Naive B cell (primary cell): ENCODE data around the gene KDM1B. TPM values are rescaled to one million over a fixed set of nuclear protein-coding genes. Genes with fewer than 3 reads are reported as not detected.
A peak's percentile ranks its signal among the peaks of the same experiment; 100 is the strongest.

Experiments
- ATAC-seq, 2 donors: fragments of 150-1000 bp; cut with Tn5 transposase; 2 replicates each; pipeline ENCODE4 v1.10.0; 2021; ENCODE audit warnings: low read depth in 2 of 2, mild to moderate bottlenecking in 2 of 2, moderate library complexity in 2 of 2
- DNase-seq: peaks from one replicate; pipeline ENCODE4 v3.0.0; 2022
- H3K27ac Mint-ChIP-seq, 6 donors: one replicate each; pipeline ENCODE4 v1.8.0; 2020 to 2022; ENCODE audit warnings: mild to moderate bottlenecking in 6 of 6, mixed read lengths in 6 of 6, moderate library complexity in 5 of 6, inconsistent platforms in 2 of 6
- H3K27me3 Mint-ChIP-seq, 3 donors: one replicate each; pipeline ENCODE4 v1.8.0; 2021 to 2022; ENCODE audit warnings: mixed read lengths in 3 of 3, mild to moderate bottlenecking in 1 of 3
- H3K36me3 Mint-ChIP-seq, 2 donors: one replicate each; pipeline ENCODE4 v1.8.0; 2020 to 2022; ENCODE audit warnings: mixed read lengths in 2 of 2, inconsistent platforms in 1 of 2, mild to moderate bottlenecking in 1 of 2
- H3K4me1 Mint-ChIP-seq, 3 donors: one replicate each; pipeline ENCODE4 v1.8.0; 2020 to 2022; ENCODE audit warnings: mixed read lengths in 3 of 3, inconsistent platforms in 1 of 3, mild to moderate bottlenecking in 1 of 3, moderate library complexity in 1 of 3
- H3K4me3 Mint-ChIP-seq, 8 donors: one replicate each; pipeline ENCODE4 v1.8.0; 2020 to 2022; ENCODE audit warnings: mild to moderate bottlenecking in 8 of 8, mixed read lengths in 8 of 8, moderate library complexity in 8 of 8, inconsistent platforms in 2 of 8
- H3K9me3 Mint-ChIP-seq, 7 donors: one replicate each; pipeline ENCODE4 v1.8.0; 2020 to 2022; ENCODE audit warnings: mixed read lengths in 7 of 7, mild to moderate bottlenecking in 5 of 7, inconsistent platforms in 2 of 7, moderate library complexity in 1 of 7
- polyA plus RNA-seq, 6 donors: library from polyadenylated mRNA; unstranded; fragments of 300-500 nt; fragmentation: Illumina TruSeq; gene quantifications; one replicate each; pipeline ENCODE4 v1.2.3, GENCODE V29; 2021; ENCODE audit warnings: low read depth in 6 of 6

Gene KDM1B
- polyA plus RNA-seq, 6 donors from 2014 or later, result 2.5 to 11.3 (median 6.3) TPM

DNA sequence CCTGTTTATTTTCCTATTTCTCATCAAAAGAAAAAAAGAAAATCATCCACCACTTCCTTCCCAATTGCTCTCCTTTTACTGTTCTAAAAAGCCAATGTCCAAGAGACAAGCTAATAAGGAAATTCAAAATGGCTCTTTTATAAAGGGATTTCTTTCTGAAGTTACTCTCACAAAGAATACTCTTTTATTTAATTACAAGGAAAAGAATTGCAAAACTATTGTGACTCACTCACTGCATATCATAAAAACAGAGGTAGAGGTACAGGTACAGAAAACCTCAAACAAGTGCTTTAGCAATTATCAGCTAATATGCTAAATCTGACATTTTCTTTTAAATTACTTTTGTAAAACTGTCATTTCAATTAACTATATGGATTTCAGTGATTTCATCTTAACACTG, 91.0 kb downstream of the KDM1B start:
- Mint-ChIP-seq H3K9me3 (peaks cover 0 to 2% (median 0%) of the 10 kb centered on the region in 7 donors), H3K4me3 (no peak overlapping the region), H3K27ac (peak overlapping the region in 1 of 6 donors; percentile 18), H3K36me3 (peaks cover 33 to 57% of the 10 kb centered on the region in 2 donors), H3K27me3 (no peaks in the 10 kb centered on the region), H3K4me1 (peaks cover 4 to 19% (median 4%) of the 10 kb centered on the region in 3 donors)
- DNase-seq (no peak), ATAC-seq (no peak)

GRCh38 chr6:18247002-18247401, 91.8 kb downstream of the KDM1B start:
- DNase-seq, result no peak
- no peaks in the 10 kb centered on the region for H3K27me3 Mint-ChIP-seq
- H3K9me3 Mint-ChIP-seq, result peaks cover 0 to 2% (median 0%) of the 10 kb centered on the region in 7 donors
- ATAC-seq, result no peak
- peaks cover 33 to 56% of the 10 kb centered on the region in 2 donors for H3K36me3 Mint-ChIP-seq
- no peak overlapping the region for H3K4me3 Mint-ChIP-seq
- no peak overlapping the region for H3K27ac Mint-ChIP-seq
- peaks cover 4 to 19% (median 4%) of the 10 kb centered on the region in 3 donors for H3K4me1 Mint-ChIP-seq

GRCh38 chr6:18248698-18249097, 93.5 kb downstream of the KDM1B start:
- no peak for ATAC-seq
- no peak overlapping the region for H3K4me3 Mint-ChIP-seq
- DNase-seq, result no peak
- H3K27me3 Mint-ChIP-seq, result no peaks in the 10 kb centered on the region
- peaks cover 0 to 2% (median 0%) of the 10 kb centered on the region in 7 donors for H3K9me3 Mint-ChIP-seq
- peaks cover 0 to 19% (median 4%) of the 10 kb centered on the region in 3 donors for H3K4me1 Mint-ChIP-seq
- no peak overlapping the region for H3K27ac Mint-ChIP-seq
- peaks cover 26 to 40% of the 10 kb centered on the region in 2 donors for H3K36me3 Mint-ChIP-seq

DNA sequence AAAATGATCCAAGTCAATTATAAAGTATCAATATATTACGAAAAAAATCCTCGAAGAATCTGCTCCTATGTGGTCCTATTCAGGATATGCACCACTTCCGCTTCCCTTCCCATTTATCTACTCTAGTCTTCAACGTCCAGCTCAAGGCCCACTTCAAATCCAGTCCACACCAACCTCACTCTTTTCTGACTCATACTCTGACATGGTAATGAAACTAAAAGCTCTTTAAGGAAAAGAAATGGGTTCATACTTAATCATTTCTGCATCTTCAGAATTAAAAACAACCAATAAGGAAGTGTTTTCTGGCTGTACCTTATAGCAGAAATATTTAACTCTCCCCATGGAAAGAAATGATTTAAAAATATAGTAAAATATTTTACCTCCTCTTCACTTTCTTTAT, 94.0 kb downstream of the KDM1B start:
- Mint-ChIP-seq H3K9me3 (peaks cover 0 to 2% (median 0%) of the 10 kb centered on the region in 7 donors), H3K27me3 (no peaks in the 10 kb centered on the region), H3K36me3 (peaks cover 25 to 35% of the 10 kb centered on the region in 2 donors), H3K4me1 (peaks cover 0 to 19% (median 4%) of the 10 kb centered on the region in 3 donors), H3K4me3 (no peak overlapping the region), H3K27ac (no peak overlapping the region)
- ATAC-seq (no peak), DNase-seq (no peak)

DNA sequence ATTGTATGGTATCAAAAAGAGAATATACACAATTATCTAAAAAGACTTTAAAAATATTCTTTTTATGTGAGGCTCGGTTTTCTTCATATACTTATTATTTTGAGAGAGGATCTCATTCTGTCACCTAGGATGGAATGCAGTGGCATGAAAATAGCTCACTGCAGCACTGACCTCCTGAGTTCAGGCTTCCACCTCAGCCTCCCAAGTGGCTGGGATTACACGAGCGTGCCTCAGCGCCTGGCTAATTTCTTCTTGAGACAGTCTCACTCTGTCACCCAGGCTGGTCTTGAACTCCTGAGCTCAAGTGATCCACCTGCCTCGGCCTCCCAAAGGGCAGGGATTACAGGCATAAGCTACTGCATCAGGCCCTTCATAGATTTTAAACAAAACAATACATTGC, 98.4 kb downstream of the KDM1B start:
- H3K4me1 Mint-ChIP-seq, result peaks cover under 1 to 13% (median 4%) of the 10 kb centered on the region in 3 donors
- ATAC-seq, result no peak
- no peak overlapping the region for H3K4me3 Mint-ChIP-seq
- peaks cover 18 to 26% of the 10 kb centered on the region in 2 donors for H3K36me3 Mint-ChIP-seq
- no peaks in the 10 kb centered on the region for H3K9me3 Mint-ChIP-seq
- no peaks in the 10 kb centered on the region for H3K27me3 Mint-ChIP-seq
- no peak overlapping the region for H3K27ac Mint-ChIP-seq
- no peak for DNase-seq

GRCh38 chr6:18254793-18255192, 99.6 kb downstream of the KDM1B start:
- H3K27ac Mint-ChIP-seq, result peak overlapping the region in 1 of 6 donors; percentile 6
- peaks cover 9 to 15% of the 10 kb centered on the region in 2 donors for H3K36me3 Mint-ChIP-seq
- no peaks in the 10 kb centered on the region for H3K9me3 Mint-ChIP-seq

GRCh38 chr6:18259675-18260447, 104.6 kb downstream of the KDM1B start:
- H3K4me3 Mint-ChIP-seq, result peak overlapping the region in 2 of 8 donors; percentile 31 to 43
- H3K27me3 Mint-ChIP-seq, result no peaks in the 10 kb centered on the region
- H3K4me1 Mint-ChIP-seq, result peaks cover 34 to 47% (median 44%) of the 10 kb centered on the region in 3 donors
- ATAC-seq (no peak), DNase-seq (no peak)
- peak overlapping the region in 3 of 6 donors; percentile 30 to 92 (median 70) for H3K27ac Mint-ChIP-seq
- peaks cover 8 to 12% of the 10 kb centered on the region in 2 donors for H3K36me3 Mint-ChIP-seq
- H3K9me3 Mint-ChIP-seq, result no peaks in the 10 kb centered on the region

More at GRCh38 chr6:18254793-18255192, 99.6 kb downstream of the KDM1B start:
- Mint-ChIP-seq H3K27me3 (no peaks in the 10 kb centered on the region), H3K4me3 (no peak overlapping the region), H3K4me1 (peaks cover 4 to 9% (median 4%) of the 10 kb centered on the region in 3 donors)
- no peak for DNase-seq
- no peak for ATAC-seq

DNA sequence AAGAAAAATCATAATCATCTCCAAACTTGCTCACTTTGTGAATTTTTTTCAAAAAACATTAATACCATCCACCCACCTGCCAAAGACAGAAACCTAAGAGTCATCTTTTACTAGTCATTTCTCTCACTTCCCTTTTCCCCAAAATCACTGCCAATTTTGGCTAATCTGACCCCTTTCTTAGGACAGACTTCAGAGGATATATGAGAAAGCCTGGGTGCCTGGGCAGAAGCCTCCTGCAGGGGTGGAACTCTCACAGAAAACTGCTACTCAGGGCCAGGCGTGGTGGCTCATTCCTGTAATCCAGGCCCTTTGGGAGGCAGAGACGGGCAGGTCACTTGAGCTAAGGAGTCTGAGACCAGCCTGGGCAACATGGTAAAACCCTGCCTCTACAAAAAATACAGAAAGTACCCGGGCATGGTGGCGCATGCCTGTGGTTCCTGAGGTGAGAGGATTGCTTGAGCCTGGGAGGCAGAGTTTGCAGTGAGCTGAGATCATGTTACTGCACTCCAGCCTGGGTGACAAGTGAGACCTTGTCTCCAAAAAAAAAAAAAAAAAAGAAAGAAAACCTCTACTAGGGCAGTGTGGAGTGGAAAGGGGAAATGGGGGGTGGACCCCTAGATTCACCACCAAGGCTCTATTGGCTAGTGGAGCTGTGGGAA, 105.4 kb downstream of the KDM1B start:
- no peaks in the 10 kb centered on the region for H3K27me3 Mint-ChIP-seq
- peak overlapping the region in 6 of 8 donors; percentile 9 to 64 (median 32) for H3K4me3 Mint-ChIP-seq
- peaks cover under 1 to 5% of the 10 kb centered on the region in 2 donors for H3K36me3 Mint-ChIP-seq
- peak overlapping the region; percentile 1 to 92 (median 55) for H3K27ac Mint-ChIP-seq
- peaks cover 37 to 54% (median 51%) of the 10 kb centered on the region in 3 donors for H3K4me1 Mint-ChIP-seq
- ATAC-seq, result peak; percentile 20 to 29
- peak; percentile 52 for DNase-seq
- no peaks in the 10 kb centered on the region for H3K9me3 Mint-ChIP-seq

- Mint-ChIP-seq H3K27ac (peak overlapping the region in 4 of 6 donors; percentile 3 to 92 (median 63)), H3K27me3 (no peaks in the 10 kb centered on the region), H3K4me1 (peaks cover 38 to 55% (median 53%) of the 10 kb centered on the region in 3 donors), H3K36me3 (no peaks in the 10 kb centered on the region), H3K9me3 (no peaks in the 10 kb centered on the region), H3K4me3 (peak overlapping the region in 4 of 8 donors; percentile 43 to 98 (median 94))
- DNase-seq (no peak), ATAC-seq (no peak)
Measured at GRCh38 chr6:18261877-18262276, 106.7 kb downstream of the KDM1B start.

DNA sequence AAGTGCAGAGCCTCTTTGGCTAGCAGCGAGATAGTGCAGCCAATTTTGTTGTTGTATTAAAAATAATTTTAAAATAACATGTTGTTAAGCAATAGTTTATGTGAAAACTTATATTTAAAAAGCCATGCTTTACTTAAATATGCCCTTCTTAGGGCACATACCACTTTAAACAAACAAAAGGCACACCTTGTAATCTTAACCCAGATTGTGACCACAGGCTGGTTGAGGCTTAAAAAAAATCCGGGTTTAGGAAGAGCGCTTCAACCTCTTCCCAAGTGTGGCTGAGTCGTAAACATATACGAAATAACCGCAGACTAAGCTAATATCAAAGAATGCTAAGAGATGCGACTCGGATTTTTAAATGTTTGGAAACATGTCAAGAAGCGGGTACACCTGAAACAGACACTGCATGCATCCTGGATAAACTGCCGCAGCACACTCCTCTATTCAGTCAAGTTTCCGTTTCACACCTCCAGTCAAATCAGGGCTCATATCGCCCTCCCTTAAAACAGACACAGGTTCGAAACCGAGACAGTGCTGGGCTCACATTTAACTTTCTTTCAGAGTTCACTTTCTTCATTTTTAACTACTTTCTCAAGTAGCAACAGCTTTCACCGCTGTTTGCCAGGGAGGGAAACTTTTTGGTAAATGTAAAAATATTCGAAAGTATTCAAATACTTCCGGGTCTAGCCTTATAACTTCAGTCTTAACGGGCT, 107.6 kb downstream of the KDM1B start:
- H3K27me3 Mint-ChIP-seq, result no peaks in the 10 kb centered on the region
- H3K27ac Mint-ChIP-seq, result peak overlapping the region; percentile 89 to 97 (median 94)
- peak; percentile 24 for DNase-seq
- no peaks in the 10 kb centered on the region for H3K9me3 Mint-ChIP-seq
- H3K36me3 Mint-ChIP-seq, result no peaks in the 10 kb centered on the region
- peaks cover 38 to 55% (median 49%) of the 10 kb centered on the region in 3 donors for H3K4me1 Mint-ChIP-seq
- H3K4me3 Mint-ChIP-seq, result peak overlapping the region; percentile 92 to 98 (median 96)
- peak; percentile 21 to 35 for ATAC-seq

DNA sequence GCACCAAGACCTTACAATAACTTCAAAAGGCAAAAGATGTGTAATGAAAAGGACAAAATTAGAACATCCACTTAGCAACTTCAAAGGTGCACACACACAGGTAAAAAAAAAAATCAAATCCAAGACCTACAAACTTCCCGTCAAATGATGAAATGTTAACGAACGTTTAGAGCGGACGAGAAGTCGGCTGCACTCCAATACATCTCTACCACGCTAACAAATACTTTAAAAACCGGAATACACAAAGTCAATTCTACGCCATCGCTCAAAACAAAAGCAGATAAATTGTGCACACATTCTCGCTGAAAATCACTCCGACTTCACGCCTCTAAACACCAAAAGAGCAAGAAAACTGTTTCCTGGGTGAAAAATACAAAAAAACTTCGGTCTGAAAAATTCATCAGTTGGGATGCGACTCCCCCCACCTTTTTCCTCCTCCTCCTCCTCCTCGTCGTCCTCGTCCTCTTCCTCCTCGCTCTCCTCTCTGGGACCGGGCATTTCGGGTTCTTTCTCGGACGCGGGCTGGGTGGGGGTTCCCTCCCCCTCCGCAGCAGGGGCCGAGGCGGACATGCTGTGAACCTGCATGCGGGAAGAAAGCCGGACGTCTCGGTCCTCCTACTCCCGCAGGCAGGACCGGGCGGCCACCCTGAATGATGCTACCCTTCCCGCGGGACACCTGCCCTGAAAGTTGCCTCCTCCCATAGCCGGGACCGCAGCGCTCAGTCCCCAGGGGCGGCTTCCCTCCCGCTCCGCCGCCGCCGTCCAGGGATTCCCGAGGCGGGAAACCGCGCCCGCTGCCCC, 108.4 kb downstream of the KDM1B start:
- Mint-ChIP-seq H3K27me3 (no peaks in the 10 kb centered on the region), H3K27ac (peak overlapping the region; percentile 89 to 97 (median 94)), H3K36me3 (no peaks in the 10 kb centered on the region), H3K4me3 (peak overlapping the region; percentile 92 to 98 (median 96)), H3K9me3 (no peaks in the 10 kb centered on the region), H3K4me1 (peaks cover 38 to 54% (median 49%) of the 10 kb centered on the region in 3 donors)
- ATAC-seq (peak; percentile 2 to 4), DNase-seq (peak; percentile 24)

DNA sequence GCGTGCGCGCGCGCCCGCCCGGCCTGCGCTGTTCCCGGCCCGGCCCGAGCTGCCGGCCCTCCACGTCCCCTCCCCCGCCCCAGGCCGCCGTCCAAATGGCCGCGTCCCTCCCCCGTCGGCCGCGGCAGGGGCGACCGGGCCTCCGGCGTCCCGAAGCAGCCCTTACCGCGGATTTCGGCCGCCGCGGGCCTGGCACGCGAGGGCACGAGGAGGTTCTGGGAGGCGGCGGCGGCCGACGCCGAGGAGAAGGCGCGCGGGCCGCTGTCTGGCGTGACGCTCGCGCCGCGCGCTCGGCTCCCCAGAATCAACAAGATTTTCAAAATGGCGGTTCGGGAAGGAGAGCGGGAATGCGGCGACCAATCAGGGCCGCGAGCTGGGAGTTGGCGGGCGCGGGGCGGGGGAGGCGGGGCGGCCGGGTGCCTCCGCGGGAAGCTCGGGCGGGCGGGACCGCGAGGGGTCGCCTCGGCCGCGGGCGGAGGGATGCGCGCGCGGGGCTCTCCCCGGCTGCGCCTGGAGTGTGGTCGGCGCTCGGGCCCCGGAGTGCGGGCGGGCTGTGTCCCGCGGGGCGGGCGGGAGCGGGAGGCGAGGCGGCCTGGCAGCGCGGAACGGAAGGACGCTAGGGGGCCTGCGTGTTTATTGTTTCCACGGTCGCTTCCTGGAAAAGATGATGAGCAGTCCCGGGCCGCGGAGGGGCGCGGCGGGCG, 109.1 kb downstream of the KDM1B start, which contains the start of gene DEK:
TSS of gene DEK (minus strand) at position 312 of the 704 bp plus-strand sequence. CDS start 543 bp downstream, outside the sequence.
- Mint-ChIP-seq H3K4me1 (peaks cover 38 to 50% (median 49%) of the 10 kb centered on the region in 3 donors), H3K4me3 (peak within 1 kb of the TSS; percentile 92 to 98 (median 97)), H3K27ac (peak within 1 kb of the TSS; percentile 92 to 97 (median 96)), H3K9me3 (no peaks in the 10 kb centered on the region), H3K36me3 (no peaks in the 10 kb centered on the region), H3K27me3 (no peaks in the 10 kb centered on the region)
- peak; percentile 67 for DNase-seq
- peak; percentile 61 to 67 for ATAC-seq
